Endometrial microvascular endothelial cells (primary cell): ENCODE results near the gene SLITRK3. TPM values are rescaled to one million over a fixed set of nuclear protein-coding genes. Genes with fewer than 3 reads are reported as not detected.

Experiments used
- in situ Hi-C: cut with HindIII; loops from 2 replicates; pipeline ENCODE4 v1.10.0; 2017; ENCODE audit warnings: low sequenced_read_pairs, low pct_unique_long_range_greater_than_20kb; ENCODE audit errors: inconsistent ontology term
- total RNA-seq: library from RNA; depleted of rRNA; stranded (reverse); fragments of >200 nt; gene quantifications from one replicate; pipeline ENCODE4 v1.2.3, GENCODE V29; 2015; ENCODE audit errors: inconsistent ontology term

Gene SLITRK3, protein sequence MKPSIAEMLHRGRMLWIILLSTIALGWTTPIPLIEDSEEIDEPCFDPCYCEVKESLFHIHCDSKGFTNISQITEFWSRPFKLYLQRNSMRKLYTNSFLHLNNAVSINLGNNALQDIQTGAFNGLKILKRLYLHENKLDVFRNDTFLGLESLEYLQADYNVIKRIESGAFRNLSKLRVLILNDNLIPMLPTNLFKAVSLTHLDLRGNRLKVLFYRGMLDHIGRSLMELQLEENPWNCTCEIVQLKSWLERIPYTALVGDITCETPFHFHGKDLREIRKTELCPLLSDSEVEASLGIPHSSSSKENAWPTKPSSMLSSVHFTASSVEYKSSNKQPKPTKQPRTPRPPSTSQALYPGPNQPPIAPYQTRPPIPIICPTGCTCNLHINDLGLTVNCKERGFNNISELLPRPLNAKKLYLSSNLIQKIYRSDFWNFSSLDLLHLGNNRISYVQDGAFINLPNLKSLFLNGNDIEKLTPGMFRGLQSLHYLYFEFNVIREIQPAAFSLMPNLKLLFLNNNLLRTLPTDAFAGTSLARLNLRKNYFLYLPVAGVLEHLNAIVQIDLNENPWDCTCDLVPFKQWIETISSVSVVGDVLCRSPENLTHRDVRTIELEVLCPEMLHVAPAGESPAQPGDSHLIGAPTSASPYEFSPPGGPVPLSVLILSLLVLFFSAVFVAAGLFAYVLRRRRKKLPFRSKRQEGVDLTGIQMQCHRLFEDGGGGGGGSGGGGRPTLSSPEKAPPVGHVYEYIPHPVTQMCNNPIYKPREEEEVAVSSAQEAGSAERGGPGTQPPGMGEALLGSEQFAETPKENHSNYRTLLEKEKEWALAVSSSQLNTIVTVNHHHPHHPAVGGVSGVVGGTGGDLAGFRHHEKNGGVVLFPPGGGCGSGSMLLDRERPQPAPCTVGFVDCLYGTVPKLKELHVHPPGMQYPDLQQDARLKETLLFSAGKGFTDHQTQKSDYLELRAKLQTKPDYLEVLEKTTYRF
- total RNA-seq: not detected

GRCh38 chr3:165195640-165196576 is at the start of gene SLITRK3:
SLITRK3 (minus strand) TSS chr3:165196384; CDS start chr3:165190830, 5,554 bp downstream.
- in situ Hi-C loops: no loop called here

- in situ Hi-C loops: no loop called here
Measured at GRCh38 chr3:165243597-165243996, 47.4 kb upstream of the SLITRK3 start.

DNA sequence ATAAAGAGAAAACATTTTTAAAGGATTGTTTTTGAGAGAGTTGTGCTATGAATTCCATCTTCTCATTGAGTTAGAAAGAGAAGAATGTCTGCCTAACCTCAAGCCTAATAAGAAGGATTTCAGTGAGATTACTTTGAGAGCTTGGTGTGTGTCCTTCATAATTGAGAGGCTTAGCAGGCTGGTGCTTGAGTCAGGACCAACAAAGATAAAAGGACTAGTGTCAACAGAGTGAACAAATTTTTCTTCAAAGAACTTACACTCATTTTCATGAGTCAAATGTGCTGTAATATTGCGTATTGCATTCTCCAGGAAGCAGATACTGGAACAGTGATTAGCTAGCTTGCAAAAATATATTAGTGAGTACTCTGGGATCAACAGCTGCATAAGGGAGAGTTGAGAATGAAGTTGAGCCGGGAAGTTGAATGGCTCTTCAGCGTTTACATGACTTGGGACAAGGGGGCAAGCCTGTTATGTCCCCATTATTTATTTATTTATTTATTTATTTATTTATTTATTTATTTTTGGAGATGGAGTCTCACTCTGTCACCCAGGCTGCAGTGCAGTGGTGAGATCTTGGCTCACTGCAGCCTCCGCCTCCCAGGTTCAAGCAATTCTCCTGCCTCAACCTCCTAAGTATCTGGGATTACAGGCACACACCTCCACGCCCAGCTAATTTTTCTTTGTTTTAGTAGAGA is 37.5 kb upstream of the SLITRK3 start:
- in situ Hi-C loops: no loop called here

DNA sequence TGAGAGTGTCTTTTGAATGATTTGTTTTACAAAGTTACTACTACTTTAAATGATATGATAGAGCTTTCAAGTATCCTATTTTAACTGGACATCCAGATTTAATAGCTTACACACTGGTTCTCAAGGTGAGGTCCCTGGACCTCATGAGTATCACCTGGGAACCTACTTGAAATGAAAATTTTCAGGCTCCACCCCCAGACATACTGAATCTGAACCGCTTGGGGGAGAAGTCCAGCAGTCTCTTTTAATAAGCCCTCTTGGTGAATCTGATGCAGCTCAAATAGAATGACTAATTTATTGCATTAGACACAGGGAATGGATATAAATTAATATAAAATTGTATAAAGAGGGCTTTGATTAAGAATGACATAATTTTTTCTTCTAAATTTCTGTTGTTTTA is 29.4 kb upstream of the SLITRK3 start:
- in situ Hi-C loops: no loop called here

GRCh38 chr3:165217739-165218138 is 21.6 kb upstream of the SLITRK3 start:
- in situ Hi-C loops: no loop called here

DNA sequence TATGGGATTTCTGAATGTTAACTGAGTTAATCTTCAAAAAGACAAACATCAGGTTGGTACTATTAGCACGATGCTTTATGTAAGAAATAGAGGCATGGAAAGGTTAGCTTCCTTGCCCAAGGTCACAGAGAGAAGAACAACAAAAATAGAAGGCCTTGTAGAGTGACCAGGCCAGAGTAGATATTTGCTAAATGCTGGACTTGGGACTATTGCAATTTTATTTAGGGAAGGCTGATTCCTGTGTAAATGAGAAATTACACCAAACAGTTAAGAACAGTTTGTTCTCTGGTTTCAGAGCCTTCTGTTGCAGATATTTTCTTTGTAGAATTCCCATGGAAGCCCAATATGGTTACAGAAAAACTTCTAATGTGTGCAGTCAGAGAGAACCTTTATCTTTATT is 16.4 kb upstream of the SLITRK3 start:
- in situ Hi-C loops: no loop called here

DNA sequence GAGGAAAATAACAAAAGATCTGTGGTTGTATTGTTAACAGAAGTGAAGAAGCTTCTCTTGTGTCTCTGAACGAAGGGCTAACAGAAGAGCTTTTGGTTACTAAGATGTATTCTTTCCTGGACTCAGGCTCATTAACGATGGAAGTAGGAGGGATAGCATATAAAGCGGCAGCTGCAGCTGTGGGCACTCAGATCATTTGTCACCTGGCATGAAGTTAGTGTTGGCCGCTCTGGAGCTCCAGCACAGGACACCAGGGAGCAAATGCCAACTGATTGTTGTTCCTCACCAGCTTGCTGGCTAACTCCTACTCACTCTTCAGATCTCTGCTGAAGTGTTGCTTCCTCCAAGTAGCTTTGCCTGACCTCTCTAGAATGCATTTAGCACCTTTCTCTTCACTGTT is 15.5 kb upstream of the SLITRK3 start:
- in situ Hi-C loops: no loop called here

GRCh38 chr3:165210727-165211126 is 14.5 kb upstream of the SLITRK3 start:
- in situ Hi-C loops: no loop called here

DNA sequence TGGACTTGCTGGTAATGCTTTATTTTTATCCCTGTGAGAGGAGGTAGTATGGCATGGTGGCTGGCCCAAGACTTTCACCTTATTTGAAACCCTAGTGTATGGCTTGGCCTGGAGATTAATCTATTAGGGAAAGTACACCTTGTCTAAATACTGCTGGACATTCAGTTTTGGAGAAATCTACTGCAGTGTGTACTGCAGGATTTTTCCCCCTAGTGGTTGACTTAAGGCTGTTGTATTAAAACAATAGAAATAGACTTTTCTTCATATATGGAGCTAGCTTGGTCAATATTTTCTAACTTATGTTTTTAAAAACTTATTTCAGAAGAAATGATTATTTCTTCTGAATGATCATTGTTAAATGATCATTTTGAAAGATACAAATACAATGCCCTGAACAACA is 13.9 kb upstream of the SLITRK3 start:
- in situ Hi-C loops: no loop called here

- in situ Hi-C loops: no loop called here
Measured at GRCh38 chr3:165206454-165207266, 10.5 kb upstream of the SLITRK3 start.

DNA sequence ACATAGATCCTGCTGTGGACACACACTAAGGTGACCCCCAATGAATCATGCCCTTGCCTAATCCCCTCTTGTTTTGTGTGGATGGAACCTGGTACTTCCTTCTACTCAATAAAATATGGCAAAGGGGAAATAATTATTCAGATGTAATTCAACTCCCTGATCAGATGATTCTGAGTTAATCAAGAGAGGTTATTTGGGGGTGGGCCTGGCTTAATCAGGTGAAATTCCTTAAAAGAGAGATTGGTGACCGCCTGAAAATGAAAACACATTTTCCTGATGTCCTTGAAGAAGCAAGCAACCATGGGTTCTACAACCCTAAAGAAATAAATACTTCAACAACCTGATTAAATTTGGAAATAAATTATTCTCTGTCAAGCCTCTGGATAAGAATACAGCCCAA is 8.3 kb upstream of the SLITRK3 start:
- in situ Hi-C loops: no loop called here

DNA sequence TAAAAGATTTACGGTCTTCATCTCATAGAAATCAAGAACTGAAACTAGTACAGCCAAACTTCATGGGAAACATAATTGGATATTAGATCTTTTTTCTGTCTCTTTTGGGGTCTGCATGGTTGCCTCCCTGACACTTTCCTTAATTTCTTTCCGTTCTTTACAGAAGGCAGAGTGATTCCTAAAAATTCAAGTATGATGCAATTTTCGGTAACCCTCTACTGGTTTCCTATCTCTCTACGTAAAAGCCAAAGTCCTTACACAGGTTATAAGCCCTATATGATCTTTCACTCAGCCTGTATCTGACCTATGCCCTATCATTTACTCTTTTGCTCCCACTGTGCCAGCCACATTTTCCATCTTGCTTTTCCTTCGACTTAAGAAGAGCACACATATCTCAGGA is 6.8 kb upstream of the SLITRK3 start:
- in situ Hi-C loops: no loop called here

DNA sequence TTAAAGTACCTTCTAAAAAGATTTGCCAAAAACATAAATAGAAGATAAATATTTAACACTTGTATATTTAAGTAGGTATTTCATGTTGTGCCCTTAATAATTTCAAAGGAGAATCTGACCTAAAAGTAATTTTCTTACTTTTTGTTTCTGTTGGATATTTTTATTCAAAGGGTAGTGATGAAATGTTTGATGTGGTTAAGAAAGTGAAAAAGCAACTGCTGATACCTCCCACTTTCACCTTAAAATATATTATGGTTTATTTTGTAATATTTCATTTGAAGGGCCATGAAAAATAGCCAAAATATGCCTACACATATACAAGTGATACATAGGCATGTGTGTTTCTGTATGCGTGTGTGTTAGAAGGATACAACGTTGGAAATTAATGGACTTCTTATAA is 5.8 kb upstream of the SLITRK3 start:
- in situ Hi-C loops: no loop called here

GRCh38 chr3:165197481-165197800 is 1.3 kb upstream of the SLITRK3 start:
- in situ Hi-C loops: no loop called here

GRCh38 chr3:165196577-165197480 is 645 bp upstream of the SLITRK3 start:
- in situ Hi-C loops: no loop called here

DNA sequence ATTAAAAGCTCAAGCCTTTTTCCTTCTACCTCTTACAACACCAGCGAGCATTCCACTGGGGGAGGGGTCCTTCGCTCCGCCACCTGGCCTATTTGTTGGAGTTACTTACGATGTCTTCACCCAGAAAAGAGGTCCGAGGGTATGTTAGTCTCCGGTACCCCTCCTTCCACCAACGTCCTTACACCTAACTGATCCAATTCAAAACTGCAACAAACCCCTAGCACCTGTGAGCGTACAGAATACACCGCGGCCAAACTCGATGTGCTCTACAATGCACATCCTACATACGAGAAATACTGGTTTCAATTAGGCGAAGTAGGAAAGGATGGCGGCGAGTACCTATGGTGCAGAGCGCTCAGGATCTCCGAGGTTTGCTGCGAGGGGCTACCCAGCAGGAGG is 944 bp downstream of the SLITRK3 start:
- in situ Hi-C loops: no loop called here
